WTC11 (cell line): Measurements from ENCODE around the gene CACYBP. TPM values are rescaled to one million over a fixed set of nuclear protein-coding genes. Genes with fewer than 3 reads are reported as not detected.

Experiments
- ARID4B ChIP-seq: sonication (generic); formaldehyde crosslinking; IDR thresholded peaks from 2 replicates; pipeline ENCODE4 v1.8.0; 2023; ENCODE audit warnings: missing genetic modification reagents, mild to moderate bottlenecking, borderline replicate concordance
- CBFB ChIP-seq: sonication (generic); formaldehyde crosslinking; IDR thresholded peaks from 2 replicates; pipeline ENCODE4 v1.8.1; 2022; ENCODE audit warnings: mild to moderate bottlenecking, low read depth, missing genetic modification reagents
- ETV6 ChIP-seq: sonication (generic); formaldehyde crosslinking; IDR thresholded peaks from 2 replicates; pipeline ENCODE4 v1.8.1; 2022; ENCODE audit warnings: mild to moderate bottlenecking, missing genetic modification reagents
- HMGA2 ChIP-seq: fragments of 250-450 bp; sonication (Bioruptor Pico); IDR thresholded peaks from 2 replicates; pipeline ENCODE4 v1.4.0; 2021; ENCODE audit warnings: mild to moderate bottlenecking, moderate library complexity
- IRF1 ChIP-seq: sonication (generic); formaldehyde crosslinking; IDR thresholded peaks from 2 replicates; pipeline ENCODE4 v1.8.0; 2023; ENCODE audit warnings: missing genetic modification reagents
- IRF2 ChIP-seq: sonication (generic); formaldehyde crosslinking; IDR thresholded peaks from 2 replicates; pipeline ENCODE4 v1.8.0; 2022; ENCODE audit warnings: low read depth, missing genetic modification reagents, borderline replicate concordance
- MXD4 ChIP-seq: fragments of 250-450 bp; sonication (Bioruptor Pico); IDR thresholded peaks from 2 replicates; pipeline ENCODE4 v1.8.0; 2021; ENCODE audit warnings: mild to moderate bottlenecking, moderate library complexity, borderline replicate concordance
- PREB ChIP-seq: sonication (generic); formaldehyde crosslinking; IDR thresholded peaks from 2 replicates; pipeline ENCODE4 v1.8.1; 2022; ENCODE audit warnings: mild to moderate bottlenecking, missing genetic modification reagents, moderate library complexity, borderline replicate concordance
- TP53 ChIP-seq: sonication (generic); formaldehyde crosslinking; IDR thresholded peaks from 2 replicates; pipeline ENCODE4 v1.8.1; 2023; ENCODE audit warnings: mild to moderate bottlenecking, missing genetic modification reagents
- ZBTB21 ChIP-seq: sonication (generic); formaldehyde crosslinking; IDR thresholded peaks from 2 replicates; pipeline ENCODE4 v1.8.1; 2023; ENCODE audit warnings: mild to moderate bottlenecking, missing genetic modification reagents, borderline replicate concordance
- ZNF281 ChIP-seq: sonication (generic); formaldehyde crosslinking; IDR thresholded peaks from 2 replicates; pipeline ENCODE4 v1.8.0; 2023; ENCODE audit warnings: mild to moderate bottlenecking, missing genetic modification reagents
- ZNF396 ChIP-seq: fragments of 250-450 bp; sonication (Bioruptor Pico); IDR thresholded peaks from 2 replicates; pipeline ENCODE4 v1.8.0; 2021; ENCODE audit warnings: mild to moderate bottlenecking, moderate library complexity, borderline replicate concordance
- ZSCAN18 ChIP-seq: fragments of 250-450 bp; sonication (Bioruptor Pico); IDR thresholded peaks from 2 replicates; pipeline ENCODE4 v2.1.2; 2022; ENCODE audit warnings: mild to moderate bottlenecking, moderate library complexity
- total RNA-seq: library from RNA; stranded (reverse); gene quantifications from 3 replicates; pipeline ENCODE4 v1.2.3, GENCODE V29; 2021
- TF ChIP-seq, protein P1 (sequence below): fragments of 250-450 bp; sonication (Bioruptor Pico); IDR thresholded peaks from 2 replicates; pipeline ENCODE4 v1.9.0; 2021; ENCODE audit warnings: mild to moderate bottlenecking
- TF ChIP-seq, protein P2 (sequence below): sonication (generic); formaldehyde crosslinking; IDR thresholded peaks from 2 replicates; pipeline ENCODE4 v1.8.0; 2022; ENCODE audit warnings: mild to moderate bottlenecking, missing genetic modification reagents
- TF ChIP-seq, protein P3 (sequence below): fragments of 250-450 bp; sonication (Bioruptor Pico); IDR thresholded peaks from 2 replicates; pipeline ENCODE4 v1.9.0; 2021; ENCODE audit warnings: moderate library complexity, mild to moderate bottlenecking, inconsistent platforms, borderline replicate concordance

CACYBP gene
- total RNA-seq, 1 experiment from 2014 or later: 211 TPM

- TF ChIP-seq ARID4B (CRISPR knock-in tag) (no peak), ZNF281 (CRISPR knock-in tag) (no peak), ZBTB21 (CRISPR knock-in tag) (no peak), ETV6 (CRISPR knock-in tag) (no peak), MXD4 (no peak), CBFB (no peak), ZNF396 (no peak), PREB (CRISPR knock-in tag) (no peak), ZSCAN18 (CRISPR knock-in tag) (no peak), IRF2 (CRISPR knock-in tag) (no peak), IRF1 (CRISPR knock-in tag) (no peak), HMGA2 (no peak), TP53 (CRISPR knock-in tag) (no peak)
- TF ChIP-seq, protein P1, sequence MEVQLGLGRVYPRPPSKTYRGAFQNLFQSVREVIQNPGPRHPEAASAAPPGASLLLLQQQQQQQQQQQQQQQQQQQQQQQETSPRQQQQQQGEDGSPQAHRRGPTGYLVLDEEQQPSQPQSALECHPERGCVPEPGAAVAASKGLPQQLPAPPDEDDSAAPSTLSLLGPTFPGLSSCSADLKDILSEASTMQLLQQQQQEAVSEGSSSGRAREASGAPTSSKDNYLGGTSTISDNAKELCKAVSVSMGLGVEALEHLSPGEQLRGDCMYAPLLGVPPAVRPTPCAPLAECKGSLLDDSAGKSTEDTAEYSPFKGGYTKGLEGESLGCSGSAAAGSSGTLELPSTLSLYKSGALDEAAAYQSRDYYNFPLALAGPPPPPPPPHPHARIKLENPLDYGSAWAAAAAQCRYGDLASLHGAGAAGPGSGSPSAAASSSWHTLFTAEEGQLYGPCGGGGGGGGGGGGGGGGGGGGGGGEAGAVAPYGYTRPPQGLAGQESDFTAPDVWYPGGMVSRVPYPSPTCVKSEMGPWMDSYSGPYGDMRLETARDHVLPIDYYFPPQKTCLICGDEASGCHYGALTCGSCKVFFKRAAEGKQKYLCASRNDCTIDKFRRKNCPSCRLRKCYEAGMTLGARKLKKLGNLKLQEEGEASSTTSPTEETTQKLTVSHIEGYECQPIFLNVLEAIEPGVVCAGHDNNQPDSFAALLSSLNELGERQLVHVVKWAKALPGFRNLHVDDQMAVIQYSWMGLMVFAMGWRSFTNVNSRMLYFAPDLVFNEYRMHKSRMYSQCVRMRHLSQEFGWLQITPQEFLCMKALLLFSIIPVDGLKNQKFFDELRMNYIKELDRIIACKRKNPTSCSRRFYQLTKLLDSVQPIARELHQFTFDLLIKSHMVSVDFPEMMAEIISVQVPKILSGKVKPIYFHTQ (CRISPR knock-in tag): no peak
- TF ChIP-seq, protein P2, sequence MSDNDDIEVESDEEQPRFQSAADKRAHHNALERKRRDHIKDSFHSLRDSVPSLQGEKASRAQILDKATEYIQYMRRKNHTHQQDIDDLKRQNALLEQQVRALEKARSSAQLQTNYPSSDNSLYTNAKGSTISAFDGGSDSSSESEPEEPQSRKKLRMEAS (CRISPR knock-in tag): no peak
- TF ChIP-seq, protein P3, sequence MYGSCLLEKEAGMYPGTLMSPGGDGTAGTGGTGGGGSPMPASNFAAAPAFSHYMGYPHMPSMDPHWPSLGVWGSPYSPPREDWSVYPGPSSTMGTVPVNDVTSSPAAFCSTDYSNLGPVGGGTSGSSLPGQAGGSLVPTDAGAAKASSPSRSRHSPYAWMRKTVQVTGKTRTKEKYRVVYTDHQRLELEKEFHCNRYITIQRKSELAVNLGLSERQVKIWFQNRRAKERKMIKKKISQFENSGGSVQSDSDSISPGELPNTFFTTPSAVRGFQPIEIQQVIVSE (CRISPR knock-in tag): no peak
Measured at GRCh38 chr1:175045519-175045918, 45.8 kb downstream of the CACYBP start (continued).
